Measurements from ENCODE around the gene B3GAT3. TPM values are rescaled to one million over a fixed set of nuclear protein-coding genes. Genes with fewer than 3 reads are reported as not detected.

B3GAT3 gene
- total RNA-seq, 2 donors from 2014 or later: 21.8 to 37.7 TPM

- no peak overlapping the region for H3K4me3 ChIP-seq
- no peaks in the 10 kb centered on the region for H3K36me3 ChIP-seq
- no peak overlapping the region for H3K9ac ChIP-seq (ENCODE audit: low read depth in 2 of 2, low read length in 2 of 2)
- no peak overlapping the region for H3K27ac ChIP-seq
- intact Hi-C loops (cut with DNase I): no loop called here
- H3K27me3 ChIP-seq: no peaks in the 10 kb centered on the region
- H3K4me1 ChIP-seq: peaks cover 8% of the 10 kb centered on the region
- no peak for TF ChIP-seq CTCF (IDR thresholded peaks at IDR 0.05)
- no peaks in the 10 kb centered on the region for H3K9me3 ChIP-seq
- no peak for DNase-seq
Observed at GRCh38 chr11:62615521-62615920, 6.3 kb downstream of the B3GAT3 start.

GRCh38 chr11:62614275-62614674 is 7.5 kb downstream of the B3GAT3 start:
- Histone ChIP-seq H3K9ac (ENCODE audit: low read depth in 2 of 2, low read length in 2 of 2) (no peak overlapping the region), H3K36me3 (no peaks in the 10 kb centered on the region), H3K27ac (no peak overlapping the region), H3K9me3 (no peaks in the 10 kb centered on the region), H3K4me1 (peaks cover 6% of the 10 kb centered on the region), H3K27me3 (no peaks in the 10 kb centered on the region), H3K4me3 (no peak overlapping the region)
- no peak for DNase-seq
- intact Hi-C loops (cut with DNase I): no loop called here
- TF ChIP-seq CTCF (IDR thresholded peaks at IDR 0.05): no peak

- no peak for TF ChIP-seq CTCF (IDR thresholded peaks at IDR 0.05)
- Histone ChIP-seq H3K27me3 (no peaks in the 10 kb centered on the region), H3K27ac (peak overlapping the region; percentile 97), H3K36me3 (no peaks in the 10 kb centered on the region), H3K9ac (ENCODE audit: low read depth in 2 of 2, low read length in 2 of 2) (peak overlapping the region in 1 of 2 donors; percentile 63), H3K4me3 (peak overlapping the region; percentile 80), H3K9me3 (no peaks in the 10 kb centered on the region), H3K4me1 (peaks cover 6% of the 10 kb centered on the region)
- intact Hi-C loops (cut with DNase I): no loop called here
- no peak for DNase-seq
Observed at GRCh38 chr11:62613291-62613778, 8.5 kb downstream of the B3GAT3 start.

GRCh38 chr11:62612366-62613290 is 9.2 kb downstream of the B3GAT3 start, which contains the start of the genes EML3 and ROM1:
TSS of gene EML3 (minus strand) at chr11:62612775. CDS start at chr11:62612457, 318 bp downstream.
TSS of gene ROM1 (plus strand) at chr11:62613257. CDS start at chr11:62613282, 25 bp downstream.
- DNase-seq: peak; percentile 92
- Histone ChIP-seq H3K9me3 (no peaks in the 10 kb centered on the region), H3K4me3 (peak within 1 kb of the TSS; percentile 80), H3K36me3 (no peaks in the 10 kb centered on the region), H3K9ac (ENCODE audit: low read depth in 2 of 2, low read length in 2 of 2) (peak within 1 kb of the TSS; percentile 80 to 85), H3K4me1 (peaks cover 6% of the 10 kb centered on the region), H3K27me3 (no peaks in the 10 kb centered on the region), H3K27ac (peak within 1 kb of the TSS; percentile 97)
- TF ChIP-seq CTCF (IDR thresholded peaks at IDR 0.05): peak; percentile 95
- intact Hi-C loops (cut with DNase I): no loop called here

- TF ChIP-seq CTCF (IDR thresholded peaks at IDR 0.05): no peak
- Histone ChIP-seq H3K9ac (ENCODE audit: low read depth in 2 of 2, low read length in 2 of 2) (peak overlapping the region; percentile 80 to 85), H3K36me3 (no peaks in the 10 kb centered on the region), H3K27me3 (no peaks in the 10 kb centered on the region), H3K9me3 (no peaks in the 10 kb centered on the region), H3K4me3 (peak overlapping the region; percentile 80), H3K27ac (peak overlapping the region; percentile 97), H3K4me1 (peaks cover 6% of the 10 kb centered on the region)
- peak; percentile 58 for DNase-seq
- intact Hi-C loops (cut with DNase I): no loop called here
Observed at GRCh38 chr11:62611705-62612365, 10.0 kb downstream of the B3GAT3 start.

Data from colonic mucosa (tissue), 4 donors.